DOHH2 (cell line): Measurements from ENCODE around the gene ARHGAP22.

ENCODE experiments used
- EZH2phosphoT487 ChIP-seq: fragments of 200-600 bp; sonication (generic); IDR thresholded peaks from 2 replicates; pipeline ENCODE4 v1.6.1; 2017; ENCODE audit warnings: borderline replicate concordance, mild to moderate bottlenecking, antibody characterized with exemption, low read length, moderate library complexity, mixed read lengths
- TF ChIP-seq, protein P1 (sequence below): fragments of 200-600 bp; sonication (generic); IDR thresholded peaks from one replicate; pipeline ENCODE4 v1.5.1; 2014; ENCODE audit warnings: antibody characterized with exemption, mild to moderate bottlenecking, low read depth, low read length; ENCODE audit not compliant: poor library complexity, severe bottlenecking

- TF ChIP-seq, protein P1, sequence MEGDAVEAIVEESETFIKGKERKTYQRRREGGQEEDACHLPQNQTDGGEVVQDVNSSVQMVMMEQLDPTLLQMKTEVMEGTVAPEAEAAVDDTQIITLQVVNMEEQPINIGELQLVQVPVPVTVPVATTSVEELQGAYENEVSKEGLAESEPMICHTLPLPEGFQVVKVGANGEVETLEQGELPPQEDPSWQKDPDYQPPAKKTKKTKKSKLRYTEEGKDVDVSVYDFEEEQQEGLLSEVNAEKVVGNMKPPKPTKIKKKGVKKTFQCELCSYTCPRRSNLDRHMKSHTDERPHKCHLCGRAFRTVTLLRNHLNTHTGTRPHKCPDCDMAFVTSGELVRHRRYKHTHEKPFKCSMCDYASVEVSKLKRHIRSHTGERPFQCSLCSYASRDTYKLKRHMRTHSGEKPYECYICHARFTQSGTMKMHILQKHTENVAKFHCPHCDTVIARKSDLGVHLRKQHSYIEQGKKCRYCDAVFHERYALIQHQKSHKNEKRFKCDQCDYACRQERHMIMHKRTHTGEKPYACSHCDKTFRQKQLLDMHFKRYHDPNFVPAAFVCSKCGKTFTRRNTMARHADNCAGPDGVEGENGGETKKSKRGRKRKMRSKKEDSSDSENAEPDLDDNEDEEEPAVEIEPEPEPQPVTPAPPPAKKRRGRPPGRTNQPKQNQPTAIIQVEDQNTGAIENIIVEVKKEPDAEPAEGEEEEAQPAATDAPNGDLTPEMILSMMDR: no peak
- no peak for TF ChIP-seq EZH2phosphoT487
Observed at GRCh38 chr10:48467669-48468068, 137.2 kb downstream of the ARHGAP22 start.
